ENCODE results near the gene ARHGAP11A.

ARHGAP11A gene

GRCh38 chr15:32657198-32657883 is 42.0 kb downstream of the ARHGAP11A start:
- Histone ChIP-seq H3K4me2 (ENCODE audit: low read length) (peak overlapping the region; percentile 66), H3K27me3 (ENCODE audit: control insufficient read depth, insufficient read depth, low read length) (no peaks in the 10 kb centered on the region), H3K36me3 (ENCODE audit: insufficient read depth, low read length) (no peaks in the 10 kb centered on the region), H3K9me3 (replicated peaks; ENCODE audit: low read length) (no peaks in the 10 kb centered on the region), H3K4me3 (ENCODE audit: low read length) (peak overlapping the region; percentile 0), H3K9ac (ENCODE audit: low read depth, low read length) (peak overlapping the region; percentile 18), H3K4me1 (ENCODE audit: control insufficient read depth, insufficient read depth, low read length) (peaks cover 45% of the 10 kb centered on the region)

GRCh38 chr15:32657941-32658340 is 42.6 kb downstream of the ARHGAP11A start:
- peak overlapping the region; percentile 66 for H3K4me2 ChIP-seq (ENCODE audit: low read length)
- no peaks in the 10 kb centered on the region for H3K36me3 ChIP-seq (ENCODE audit: insufficient read depth, low read length)
- no peak overlapping the region for H3K4me3 ChIP-seq (ENCODE audit: low read length)
- peak overlapping the region; percentile 18 for H3K9ac ChIP-seq (ENCODE audit: low read depth, low read length)
- H3K4me1 ChIP-seq (ENCODE audit: control insufficient read depth, insufficient read depth, low read length): peaks cover 45% of the 10 kb centered on the region
- no peaks in the 10 kb centered on the region for H3K27me3 ChIP-seq (ENCODE audit: control insufficient read depth, insufficient read depth, low read length)
- no peaks in the 10 kb centered on the region for H3K9me3 ChIP-seq (replicated peaks; ENCODE audit: low read length)

GRCh38 chr15:32659340-32660155 is 44.2 kb downstream of the ARHGAP11A start:
- Histone ChIP-seq H3K4me2 (ENCODE audit: low read length) (no peak overlapping the region), H3K9me3 (replicated peaks; ENCODE audit: low read length) (no peaks in the 10 kb centered on the region), H3K27me3 (ENCODE audit: control insufficient read depth, insufficient read depth, low read length) (no peaks in the 10 kb centered on the region), H3K4me3 (ENCODE audit: low read length) (no peak overlapping the region), H3K36me3 (ENCODE audit: insufficient read depth, low read length) (no peaks in the 10 kb centered on the region), H3K9ac (ENCODE audit: low read depth, low read length) (peak overlapping the region; percentile 56), H3K4me1 (ENCODE audit: control insufficient read depth, insufficient read depth, low read length) (peaks cover 52% of the 10 kb centered on the region)

- no peak overlapping the region for H3K4me2 ChIP-seq (ENCODE audit: low read length)
- no peaks in the 10 kb centered on the region for H3K27me3 ChIP-seq (ENCODE audit: control insufficient read depth, insufficient read depth, low read length)
These were observed 48.4 kb downstream of the ARHGAP11A start for GRCh38 chr15:32663671-32664070.

DNA sequence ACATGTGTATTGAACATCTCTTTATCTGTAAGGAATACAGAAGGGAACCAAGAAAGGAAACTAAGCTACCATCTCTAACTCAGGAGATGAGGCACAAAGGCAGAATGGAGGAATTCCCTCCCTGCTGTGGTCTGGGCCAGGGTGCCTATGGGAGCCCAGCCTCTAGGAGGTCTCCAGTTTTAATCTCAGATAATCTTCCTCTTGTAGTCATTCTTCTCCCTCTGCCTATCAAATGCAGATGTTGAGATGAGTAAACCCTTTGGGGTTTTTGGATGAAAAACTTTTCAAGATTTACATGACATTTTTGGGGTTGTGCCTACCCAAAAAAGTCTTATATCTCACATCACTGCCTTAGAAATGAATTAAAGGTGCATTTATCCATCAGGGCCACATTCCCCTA is 49.5 kb downstream of the ARHGAP11A start:
- H3K9ac ChIP-seq (ENCODE audit: low read depth, low read length): no peak overlapping the region
- H3K4me1 ChIP-seq (ENCODE audit: control insufficient read depth, insufficient read depth, low read length): peaks cover 14% of the 10 kb centered on the region
- H3K9me3 ChIP-seq (replicated peaks; ENCODE audit: low read length): no peaks in the 10 kb centered on the region
- no peak overlapping the region for H3K4me2 ChIP-seq (ENCODE audit: low read length)
- H3K4me3 ChIP-seq (ENCODE audit: low read length): no peak overlapping the region
- H3K27me3 ChIP-seq (ENCODE audit: control insufficient read depth, insufficient read depth, low read length): no peaks in the 10 kb centered on the region
- H3K36me3 ChIP-seq (ENCODE audit: insufficient read depth, low read length): no peaks in the 10 kb centered on the region

More at GRCh38 chr15:32663671-32664070, 48.4 kb downstream of the ARHGAP11A start:
- Histone ChIP-seq H3K36me3 (ENCODE audit: insufficient read depth, low read length) (no peaks in the 10 kb centered on the region), H3K4me1 (ENCODE audit: control insufficient read depth, insufficient read depth, low read length) (peaks cover 23% of the 10 kb centered on the region), H3K9ac (ENCODE audit: low read depth, low read length) (no peak overlapping the region), H3K4me3 (ENCODE audit: low read length) (no peak overlapping the region), H3K9me3 (replicated peaks; ENCODE audit: low read length) (no peaks in the 10 kb centered on the region)

DNA sequence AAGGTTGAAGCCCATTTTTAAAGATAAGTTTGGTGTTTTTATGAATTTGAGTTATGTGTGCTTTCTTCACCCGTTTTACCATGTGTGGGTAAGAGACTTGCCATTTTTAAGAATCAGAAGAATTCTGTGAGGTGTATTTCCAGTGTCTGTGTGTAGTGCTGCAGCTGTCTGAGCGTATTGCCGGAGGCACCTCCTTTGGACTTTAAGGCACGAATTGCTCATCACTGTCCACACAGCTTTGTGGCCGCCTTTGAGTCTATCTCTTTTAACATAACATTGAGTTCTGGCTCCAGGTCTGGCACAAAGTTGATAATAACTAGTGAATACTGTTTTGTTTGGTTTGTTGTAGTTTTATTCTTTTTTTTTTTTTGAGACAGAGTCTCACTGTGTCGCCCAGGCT is 52.0 kb downstream of the ARHGAP11A start:
- H3K9ac ChIP-seq (ENCODE audit: low read depth, low read length): no peak overlapping the region
- H3K4me2 ChIP-seq (ENCODE audit: low read length): no peak overlapping the region
- peaks cover 17% of the 10 kb centered on the region for H3K4me1 ChIP-seq (ENCODE audit: control insufficient read depth, insufficient read depth, low read length)
- no peaks in the 10 kb centered on the region for H3K27me3 ChIP-seq (ENCODE audit: control insufficient read depth, insufficient read depth, low read length)
- no peak overlapping the region for H3K4me3 ChIP-seq (ENCODE audit: low read length)
- H3K9me3 ChIP-seq (replicated peaks; ENCODE audit: low read length): no peaks in the 10 kb centered on the region
- H3K36me3 ChIP-seq (ENCODE audit: insufficient read depth, low read length): no peaks in the 10 kb centered on the region

DNA sequence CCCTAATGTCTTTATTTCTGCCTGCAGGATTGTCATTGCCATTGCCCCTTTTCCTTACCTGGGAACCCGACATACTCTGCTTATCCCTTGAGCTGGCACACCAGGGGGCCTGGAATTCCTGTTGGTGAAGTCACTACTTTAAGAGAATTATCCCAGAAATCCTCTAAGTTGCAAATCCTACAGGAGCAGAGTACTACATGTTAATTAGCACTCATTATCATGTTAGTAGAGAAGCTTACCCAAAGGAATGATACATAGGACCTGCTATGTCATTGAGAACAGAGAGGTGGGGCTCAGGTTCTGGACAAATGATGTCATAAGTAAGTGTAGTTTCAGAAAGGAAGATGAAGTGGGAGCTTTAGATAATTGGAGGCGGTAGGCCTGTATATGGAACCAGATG is 53.6 kb downstream of the ARHGAP11A start:
- no peaks in the 10 kb centered on the region for H3K36me3 ChIP-seq (ENCODE audit: insufficient read depth, low read length)
- no peaks in the 10 kb centered on the region for H3K27me3 ChIP-seq (ENCODE audit: control insufficient read depth, insufficient read depth, low read length)
- no peak overlapping the region for H3K9ac ChIP-seq (ENCODE audit: low read depth, low read length)
- H3K4me2 ChIP-seq (ENCODE audit: low read length): no peak overlapping the region
- peaks cover 10% of the 10 kb centered on the region for H3K4me1 ChIP-seq (ENCODE audit: control insufficient read depth, insufficient read depth, low read length)
- no peak overlapping the region for H3K4me3 ChIP-seq (ENCODE audit: low read length)
- no peaks in the 10 kb centered on the region for H3K9me3 ChIP-seq (replicated peaks; ENCODE audit: low read length)

GRCh38 chr15:32669896-32670611 is 54.8 kb downstream of the ARHGAP11A start:
- H3K27me3 ChIP-seq (ENCODE audit: control insufficient read depth, insufficient read depth, low read length): no peaks in the 10 kb centered on the region
- H3K36me3 ChIP-seq (ENCODE audit: insufficient read depth, low read length): no peaks in the 10 kb centered on the region
- peaks cover 10% of the 10 kb centered on the region for H3K4me1 ChIP-seq (ENCODE audit: control insufficient read depth, insufficient read depth, low read length)
- no peak overlapping the region for H3K9ac ChIP-seq (ENCODE audit: low read depth, low read length)
- no peak overlapping the region for H3K4me3 ChIP-seq (ENCODE audit: low read length)
- no peak overlapping the region for H3K4me2 ChIP-seq (ENCODE audit: low read length)
- no peaks in the 10 kb centered on the region for H3K9me3 ChIP-seq (replicated peaks; ENCODE audit: low read length)

DNA sequence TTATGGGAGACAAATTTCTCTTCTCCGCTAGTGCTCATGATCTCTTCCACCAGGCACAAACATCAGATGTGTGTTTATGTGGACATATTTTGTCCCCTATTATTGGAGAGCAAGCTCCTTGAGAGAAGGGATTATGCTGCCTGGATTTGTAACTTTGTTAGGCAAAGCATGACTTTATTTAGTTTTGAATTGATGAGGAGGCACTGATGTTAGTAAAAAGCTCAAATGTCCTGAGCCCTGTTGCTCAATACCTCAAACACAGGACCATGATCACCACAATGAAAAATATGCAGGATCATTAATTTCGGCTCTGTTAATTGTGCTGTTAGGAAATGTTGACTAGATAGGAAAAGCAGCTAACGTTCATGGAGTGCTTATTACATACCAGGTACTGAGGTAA is 55.3 kb downstream of the ARHGAP11A start:
- no peaks in the 10 kb centered on the region for H3K36me3 ChIP-seq (ENCODE audit: insufficient read depth, low read length)
- no peak overlapping the region for H3K4me2 ChIP-seq (ENCODE audit: low read length)
- H3K4me3 ChIP-seq (ENCODE audit: low read length): no peak overlapping the region
- H3K9me3 ChIP-seq (replicated peaks; ENCODE audit: low read length): no peaks in the 10 kb centered on the region
- no peaks in the 10 kb centered on the region for H3K27me3 ChIP-seq (ENCODE audit: control insufficient read depth, insufficient read depth, low read length)
- no peak overlapping the region for H3K9ac ChIP-seq (ENCODE audit: low read depth, low read length)
- H3K4me1 ChIP-seq (ENCODE audit: control insufficient read depth, insufficient read depth, low read length): peaks cover 10% of the 10 kb centered on the region

- Histone ChIP-seq H3K4me3 (ENCODE audit: low read length) (no peak overlapping the region), H3K36me3 (ENCODE audit: insufficient read depth, low read length) (no peaks in the 10 kb centered on the region), H3K4me2 (ENCODE audit: low read length) (no peak overlapping the region), H3K27me3 (ENCODE audit: control insufficient read depth, insufficient read depth, low read length) (no peaks in the 10 kb centered on the region), H3K4me1 (ENCODE audit: control insufficient read depth, insufficient read depth, low read length) (peaks cover 10% of the 10 kb centered on the region), H3K9ac (ENCODE audit: low read depth, low read length) (no peak overlapping the region), H3K9me3 (replicated peaks; ENCODE audit: low read length) (no peaks in the 10 kb centered on the region)
These were observed 56.3 kb downstream of the ARHGAP11A start for GRCh38 chr15:32671339-32672325.
